Loucy (cell line): ENCODE measurements around the gene AKAP1.

Source experiments
- CTCF ChIP-seq: fragments of 200-600 bp; sonication (generic); conservative IDR thresholded peaks from 2 replicates; pipeline ENCODE4 v1.5.1; 2014; ENCODE audit warnings: mild to moderate bottlenecking, antibody characterized with exemption, low read length
- EZH2phosphoT487 ChIP-seq: fragments of 200-600 bp; IDR thresholded peaks from 2 replicates; pipeline ENCODE4 v1.6.1; 2018; ENCODE audit warnings: antibody characterized with exemption, mild to moderate bottlenecking, moderate library complexity, borderline replicate concordance

- TF ChIP-seq CTCF, result no peak
- TF ChIP-seq EZH2phosphoT487, result no peak
Observed at GRCh38 chr17:57075193-57075592, 9.9 kb upstream of the AKAP1 start.
